HG03025 (cell line): ENCODE results near the gene TAF1B.

Experiments used
- ATAC-seq: cut with Tn5 transposase; IDR thresholded peaks from one replicate; pipeline ENCODE4 v1.9.1; 2021; ENCODE audit warnings: mild to moderate bottlenecking, moderate library complexity; ENCODE audit not compliant: unreplicated experiment, low FRiP score

TAF1B gene

GRCh38 chr2:9807555-9808305, 35.5 kb upstream of the TAF1B start:
- ATAC-seq, result no peak

- ATAC-seq, result no peak
Observed at GRCh38 chr2:9808334-9809063, 34.8 kb upstream of the TAF1B start.

- no peak for ATAC-seq
Observed at GRCh38 chr2:9809064-9809356, 34.3 kb upstream of the TAF1B start.

- ATAC-seq, result no peak
Observed at GRCh38 chr2:9809448-9810088, 33.7 kb upstream of the TAF1B start.

- ATAC-seq, result no peak
Observed at GRCh38 chr2:9811216-9811615, 32.1 kb upstream of the TAF1B start.

GRCh38 chr2:9811679-9812511, 31.4 kb upstream of the TAF1B start:
- no peak for ATAC-seq

GRCh38 chr2:9812945-9813311, 30.3 kb upstream of the TAF1B start:
- no peak for ATAC-seq

GRCh38 chr2:9813312-9814128, 29.8 kb upstream of the TAF1B start:
- no peak for ATAC-seq

- no peak for ATAC-seq
Observed at GRCh38 chr2:9814129-9814868, 29.0 kb upstream of the TAF1B start.

GRCh38 chr2:9815076-9815475, 28.2 kb upstream of the TAF1B start:
- ATAC-seq, result no peak

GRCh38 chr2:9815844-9816279, 27.4 kb upstream of the TAF1B start:
- ATAC-seq, result no peak

GRCh38 chr2:9818097-9818496, 25.2 kb upstream of the TAF1B start:
- ATAC-seq, result no peak

GRCh38 chr2:9819551-9819950, 23.7 kb upstream of the TAF1B start:
- ATAC-seq, result no peak

GRCh38 chr2:9820020-9820973, 23.0 kb upstream of the TAF1B start:
- no peak for ATAC-seq

- no peak for ATAC-seq
Observed at GRCh38 chr2:9821805-9822445, 21.3 kb upstream of the TAF1B start.

GRCh38 chr2:9824441-9824840, 18.8 kb upstream of the TAF1B start:
- no peak for ATAC-seq

GRCh38 chr2:9824956-9825720, 18.1 kb upstream of the TAF1B start:
- no peak for ATAC-seq
